H9 (cell line): ENCODE measurements around the gene SLC34A3. TPM values are rescaled to one million over a fixed set of nuclear protein-coding genes. Genes with fewer than 3 reads are reported as not detected.

Experiments
- DNase-seq: peaks from one replicate; pipeline ENCODE4 v3.0.0-alpha.2; 2017
- H2AFZ ChIP-seq: one replicate; pipeline ENCODE4 v1.6.1; 2013; ENCODE audit warnings: mild to moderate bottlenecking, low read length, control low read depth, moderate library complexity
- H2AK5ac ChIP-seq: 2 replicates; pipeline ENCODE4 v1.6.1; 2013; ENCODE audit warnings: low read length, control low read depth, mixed read lengths; ENCODE audit not compliant: insufficient read length
- H2BK120ac ChIP-seq: one replicate; pipeline ENCODE4 v1.6.1; 2013; ENCODE audit warnings: low read depth, mild to moderate bottlenecking, low read length, control low read depth, inconsistent platforms; ENCODE audit not compliant: poor library complexity, severe bottlenecking
- H2BK12ac ChIP-seq: 2 replicates; pipeline ENCODE4 v1.6.1; 2013; ENCODE audit warnings: low read length, control low read depth, mixed read lengths, low read depth; ENCODE audit not compliant: insufficient read length
- H2BK15ac ChIP-seq: 2 replicates; pipeline ENCODE4 v1.6.1; 2013; ENCODE audit warnings: low read depth, low read length, control low read depth
- H2BK20ac ChIP-seq: one replicate; pipeline ENCODE4 v1.6.1; 2013; ENCODE audit warnings: low read depth, mild to moderate bottlenecking, low read length, control low read depth, inconsistent platforms; ENCODE audit not compliant: poor library complexity, severe bottlenecking
- H2BK5ac ChIP-seq: 2 replicates; pipeline ENCODE4 v1.6.1; 2013; ENCODE audit warnings: low read length, control low read depth, mixed read lengths; ENCODE audit not compliant: insufficient read length
- H3K14ac ChIP-seq: 2 replicates; pipeline ENCODE4 v1.6.1; 2013; ENCODE audit warnings: low read length, control low read depth; ENCODE audit not compliant: insufficient read depth
- H3K18ac ChIP-seq: 2 replicates; pipeline ENCODE4 v1.6.1; 2013; ENCODE audit warnings: low read depth, mild to moderate bottlenecking, mixed read lengths, low read length, control low read depth; ENCODE audit not compliant: insufficient read length
- H3K23ac ChIP-seq: 2 replicates; pipeline ENCODE4 v1.6.1; 2013; ENCODE audit warnings: low read length, control low read depth, mixed read lengths, low read depth; ENCODE audit not compliant: insufficient read length
- H3K23me2 ChIP-seq: 2 replicates; pipeline ENCODE4 v1.6.1; 2013; ENCODE audit warnings: low read depth, mild to moderate bottlenecking, mixed read lengths, low read length, control low read depth; ENCODE audit not compliant: insufficient read length, poor library complexity, severe bottlenecking
- H3K27ac ChIP-seq: 2 replicates; pipeline ENCODE4 v1.5.1; 2013; ENCODE audit warnings: low read length, control low read depth, mixed read lengths, low read depth; ENCODE audit not compliant: insufficient read length
- H3K27me3 ChIP-seq: 2 replicates; pipeline ENCODE4 v1.6.1; 2013; ENCODE audit warnings: low read length, control low read depth, inconsistent platforms; ENCODE audit not compliant: insufficient read depth
- H3K4ac ChIP-seq: 2 replicates; pipeline ENCODE4 v1.6.1; 2013; ENCODE audit warnings: low read depth, mild to moderate bottlenecking, control low read depth, inconsistent platforms, low read length, moderate library complexity
- H3K4me1 ChIP-seq: 2 replicates; pipeline ENCODE4 v1.6.1; 2013; ENCODE audit warnings: low read length, control low read depth, inconsistent platforms; ENCODE audit not compliant: insufficient read depth
- H3K4me2 ChIP-seq: 2 replicates; pipeline ENCODE4 v1.6.1; 2013; ENCODE audit warnings: low read length, control low read depth, mixed read lengths; ENCODE audit not compliant: insufficient read length, insufficient read depth
- H3K56ac ChIP-seq: 2 replicates; pipeline ENCODE4 v1.6.1; 2013; ENCODE audit warnings: low read depth, mild to moderate bottlenecking, mixed read lengths, low read length, control low read depth; ENCODE audit not compliant: insufficient read length
- H3K79me1 ChIP-seq: 2 replicates; pipeline ENCODE4 v1.6.1; 2013; ENCODE audit warnings: low read depth, mild to moderate bottlenecking, moderate library complexity, low read length, control low read depth, inconsistent platforms; ENCODE audit not compliant: insufficient read depth, poor library complexity, severe bottlenecking
- H3K79me2 ChIP-seq: 2 replicates; pipeline ENCODE4 v1.6.1; 2013; ENCODE audit warnings: low read length, control low read depth, inconsistent platforms; ENCODE audit not compliant: insufficient read depth
- H3K9ac ChIP-seq: 2 replicates; pipeline ENCODE4 v1.6.1; 2013; ENCODE audit warnings: low read length, control low read depth, mixed read lengths; ENCODE audit not compliant: insufficient read length; ENCODE audit errors: extremely low read depth
- H3K9me3 ChIP-seq: one replicate; pipeline ENCODE4 v1.6.1; 2013; ENCODE audit warnings: low read depth, low read length, inconsistent platforms; ENCODE audit not compliant: control insufficient read depth
- H3T11ph ChIP-seq: one replicate; pipeline ENCODE4 v1.6.1; 2013; ENCODE audit warnings: mild to moderate bottlenecking, low read length, control low read depth, inconsistent platforms
- H4K20me1 ChIP-seq: one replicate; pipeline ENCODE4 v1.6.1; 2013; ENCODE audit not compliant: control insufficient read depth, insufficient read length, insufficient read depth
- H4K5ac ChIP-seq: 2 replicates; pipeline ENCODE4 v1.6.1; 2013; ENCODE audit warnings: low read depth, mild to moderate bottlenecking, mixed read lengths, low read length, control low read depth; ENCODE audit not compliant: insufficient read length
- H4K8ac ChIP-seq: replicated peaks from 2 replicates; pipeline ENCODE4 v1.6.1; 2013; ENCODE audit warnings: low read length, control low read depth, mixed read lengths, low read depth; ENCODE audit not compliant: insufficient read length
- H4K91ac ChIP-seq: 2 replicates; pipeline ENCODE4 v1.6.1; 2013; ENCODE audit warnings: low read depth, mild to moderate bottlenecking, moderate library complexity, mixed read lengths, low read length, control low read depth; ENCODE audit not compliant: insufficient read length
- H3K27ac Mint-ChIP-seq, 3 experiments: 2 replicates in 2 of 3; 3 replicates in 1 of 3; pipeline ENCODE4 v1.8.0; 2020 to 2021; ENCODE audit warnings: mixed read lengths in 3 of 3, mild to moderate bottlenecking in 1 of 3, moderate library complexity in 1 of 3
- H3K27me3 Mint-ChIP-seq: 2 replicates; pipeline ENCODE4 v1.8.0; 2021; ENCODE audit warnings: low read depth, mild to moderate bottlenecking, moderate library complexity, mixed read lengths
- H3K36me3 Mint-ChIP-seq, 3 experiments: 2 replicates in 2 of 3; 3 replicates in 1 of 3; pipeline ENCODE4 v1.8.0; 2020 to 2021; ENCODE audit warnings: low read depth in 3 of 3, mixed read lengths in 3 of 3; ENCODE audit not compliant: insufficient read depth in 1 of 3
- H3K4me1 Mint-ChIP-seq, 2 experiments: 2 replicates each; pipeline ENCODE4 v1.8.0; 2020; ENCODE audit warnings: mixed read lengths in 2 of 2
- H3K4me3 Mint-ChIP-seq, 2 experiments: 2 replicates in 1 of 2; 3 replicates in 1 of 2; pipeline ENCODE4 v1.8.0; 2020 to 2021; ENCODE audit warnings: mild to moderate bottlenecking in 2 of 2, mixed read lengths in 2 of 2, moderate library complexity in 1 of 2
- H3K9me3 Mint-ChIP-seq, 2 experiments: 2 replicates in 1 of 2; 3 replicates in 1 of 2; pipeline ENCODE4 v1.8.0; 2020; ENCODE audit warnings: mild to moderate bottlenecking in 2 of 2, mixed read lengths in 2 of 2, moderate library complexity in 1 of 2
- CTCF ChIP-seq: fragments of 200-600 bp; sonication (generic); conservative IDR thresholded peaks from 3 replicates; pipeline ENCODE4 v1.8.0; 2021; ENCODE audit warnings: antibody characterized with exemption, mild to moderate bottlenecking
- WGBS: extraction: QIAGEN DNeasy Blood & Tissue Kit; methylation state at CpG from one replicate; pipeline ENCODE4 v1.1.7; 2013; ENCODE audit warnings: missing lambda C conversion rate, low lambda C conversion rate, mixed read lengths; ENCODE audit not compliant: insufficient read length; ENCODE audit errors: extremely low coverage; 5-methylcytosine and 5-hydroxymethylcytosine counted together
- total RNA-seq: library from RNA; stranded (reverse); gene quantifications from 2 replicates; pipeline ENCODE4 v1.2.1, GENCODE V29; 2021

Gene SLC34A3
- total RNA-seq, 1 experiment from 2014 or later = not detected

- peaks cover 7 to 41% (median 30%) of the 10 kb centered on the region in 3 experiments; a peak in 6 of 7 replicates for H3K36me3 Mint-ChIP-seq
- H3K23me2 ChIP-seq = peaks cover 13% of the 10 kb centered on the region
- no peak overlapping the region for H3K56ac ChIP-seq
- H4K91ac ChIP-seq = no peak overlapping the region
- H2BK5ac ChIP-seq = no peak overlapping the region
- peaks cover 6% of the 10 kb centered on the region for H3K79me1 ChIP-seq
- H3K23ac ChIP-seq = no peak overlapping the region
- peak overlapping the region; percentile 78 for H3K4me2 ChIP-seq
- no peaks in the 10 kb centered on the region for H3K9me3 Mint-ChIP-seq
- no peak overlapping the region for H3K4ac ChIP-seq
- H3K79me2 ChIP-seq = peaks cover 10% of the 10 kb centered on the region; the same call in 1 of the 2 replicates
- no peak overlapping the region for H3K18ac ChIP-seq
- no peak overlapping the region for H4K5ac ChIP-seq
- WGBS = no CpG with 5 or more reads among the region's 23 CpGs
- H2BK15ac ChIP-seq = no peak overlapping the region; the same call in 1 of the 2 replicates
- H3K4me1 Mint-ChIP-seq = peaks cover 17 to 22% of the 10 kb centered on the region in 2 experiments
- DNase-seq = no peak
- H3K9me3 ChIP-seq = no peaks in the 10 kb centered on the region
- no peak for TF ChIP-seq CTCF
- H3K27me3 Mint-ChIP-seq = no peaks in the 10 kb centered on the region
- H2AFZ ChIP-seq = no peak overlapping the region
- no peak overlapping the region for H2BK20ac ChIP-seq
- peak overlapping the region; percentile 94 to 96 for H3K4me3 Mint-ChIP-seq
- peak overlapping the region; percentile 41 for H3K9ac ChIP-seq
- H3K14ac ChIP-seq = no peak overlapping the region; the same call in 1 of the 2 replicates
- H4K8ac ChIP-seq = no peak overlapping the region
- H2AK5ac ChIP-seq = no peak overlapping the region
- H4K20me1 ChIP-seq = no peaks in the 10 kb centered on the region
- no peak overlapping the region for H3K27ac ChIP-seq
- no peak overlapping the region for H3T11ph ChIP-seq
- H3K27ac Mint-ChIP-seq = peak overlapping the region in 2 of 3 experiments; percentile 96 to 97; a peak in 5 of 7 replicates
- peaks cover 5% of the 10 kb centered on the region; the same call in 1 of the 2 replicates for H3K4me1 ChIP-seq
- H2BK12ac ChIP-seq = no peak overlapping the region
- H2BK120ac ChIP-seq = no peak overlapping the region
- no peaks in the 10 kb centered on the region for H3K27me3 ChIP-seq
Observed at GRCh38 chr9:137189297-137190295, 41.1 kb upstream of the SLC34A3 start.
